Central memory CD8-positive, alpha-beta T cell (primary cell): ENCODE measurements around the gene ARMC10.
A peak's percentile ranks its signal among the peaks of the same experiment; 100 is the strongest.

ENCODE experiments used
- ATAC-seq: fragments of 150-1000 bp; cut with Tn5 transposase; replicated peaks from 2 replicates; pipeline ENCODE4 v1.10.0; 2022; ENCODE audit warnings: mild to moderate bottlenecking, moderate FRiP score, moderate number of reproducible peaks; ENCODE audit not compliant: poor library complexity, severe bottlenecking; ENCODE audit errors: extremely low read depth
- DNase-seq, 2 donors: peaks; one replicate each; pipeline ENCODE4 v3.0.0; 2021; ENCODE audit warnings: low spot score in 2 of 2
- H3K27ac Mint-ChIP-seq: one replicate; pipeline ENCODE4 v1.8.0; 2022; ENCODE audit warnings: low read depth, mild to moderate bottlenecking, moderate library complexity, mixed read lengths
- H3K27me3 Mint-ChIP-seq: one replicate; pipeline ENCODE4 v1.8.0; 2022; ENCODE audit warnings: mixed read lengths
- H3K36me3 Mint-ChIP-seq: one replicate; pipeline ENCODE4 v1.8.0; 2022; ENCODE audit warnings: mild to moderate bottlenecking, moderate library complexity, mixed read lengths; ENCODE audit not compliant: insufficient read depth
- H3K4me1 Mint-ChIP-seq: one replicate; pipeline ENCODE4 v1.8.0; 2022; ENCODE audit warnings: mixed read lengths
- H3K4me3 Mint-ChIP-seq: one replicate; pipeline ENCODE4 v1.8.0; 2022; ENCODE audit warnings: mild to moderate bottlenecking, moderate library complexity, mixed read lengths
- H3K9me3 Mint-ChIP-seq: one replicate; pipeline ENCODE4 v1.8.0; 2022; ENCODE audit warnings: mixed read lengths

The ARMC10 gene

GRCh38 chr7:103116991-103117390, 42.1 kb downstream of the ARMC10 start:
- Mint-ChIP-seq H3K36me3 (peaks cover 25% of the 10 kb centered on the region), H3K4me3 (no peak overlapping the region), H3K4me1 (peaks cover under 1% of the 10 kb centered on the region), H3K27me3 (no peaks in the 10 kb centered on the region), H3K9me3 (no peaks in the 10 kb centered on the region), H3K27ac (no peak overlapping the region)
- DNase-seq (no peak), ATAC-seq (no peak)

- DNase-seq (no peak), ATAC-seq (no peak)
- Mint-ChIP-seq H3K9me3 (no peaks in the 10 kb centered on the region), H3K4me3 (no peak overlapping the region), H3K27me3 (no peaks in the 10 kb centered on the region), H3K36me3 (peaks cover 29% of the 10 kb centered on the region), H3K27ac (no peak overlapping the region), H3K4me1 (peaks cover 6% of the 10 kb centered on the region)
Observed at GRCh38 chr7:103117465-103117864, 42.5 kb downstream of the ARMC10 start.

- Mint-ChIP-seq H3K27me3 (no peaks in the 10 kb centered on the region), H3K4me1 (peaks cover 6% of the 10 kb centered on the region), H3K36me3 (peaks cover 20% of the 10 kb centered on the region), H3K4me3 (no peak overlapping the region), H3K9me3 (no peaks in the 10 kb centered on the region), H3K27ac (no peak overlapping the region)
- no peak for ATAC-seq
- DNase-seq: no peak
Observed at GRCh38 chr7:103119791-103120291, 44.9 kb downstream of the ARMC10 start.

GRCh38 chr7:103120362-103120761, 45.4 kb downstream of the ARMC10 start:
- ATAC-seq (no peak), DNase-seq (no peak)
- peaks cover 20% of the 10 kb centered on the region for H3K36me3 Mint-ChIP-seq
- H3K27me3 Mint-ChIP-seq: no peaks in the 10 kb centered on the region
- H3K9me3 Mint-ChIP-seq: no peaks in the 10 kb centered on the region
- H3K4me3 Mint-ChIP-seq: no peak overlapping the region
- H3K4me1 Mint-ChIP-seq: peaks cover 6% of the 10 kb centered on the region
- H3K27ac Mint-ChIP-seq: no peak overlapping the region

GRCh38 chr7:103121641-103122040, 46.7 kb downstream of the ARMC10 start:
- DNase-seq (no peak), ATAC-seq (no peak)
- H3K27ac Mint-ChIP-seq: no peak overlapping the region
- H3K27me3 Mint-ChIP-seq: no peaks in the 10 kb centered on the region
- H3K4me1 Mint-ChIP-seq: peaks cover 6% of the 10 kb centered on the region
- no peak overlapping the region for H3K4me3 Mint-ChIP-seq
- no peaks in the 10 kb centered on the region for H3K9me3 Mint-ChIP-seq
- peaks cover 20% of the 10 kb centered on the region for H3K36me3 Mint-ChIP-seq

- DNase-seq (no peak), ATAC-seq (no peak)
- Mint-ChIP-seq H3K9me3 (no peaks in the 10 kb centered on the region), H3K4me1 (peaks cover 6% of the 10 kb centered on the region), H3K36me3 (peaks cover 23% of the 10 kb centered on the region), H3K27ac (no peak overlapping the region), H3K4me3 (no peak overlapping the region), H3K27me3 (no peaks in the 10 kb centered on the region)
Observed at GRCh38 chr7:103123529-103123928, 48.6 kb downstream of the ARMC10 start.

GRCh38 chr7:103124429-103124979, 49.6 kb downstream of the ARMC10 start:
- Mint-ChIP-seq H3K36me3 (peaks cover 21% of the 10 kb centered on the region), H3K4me3 (no peak overlapping the region)

GRCh38 chr7:103127006-103127405, 52.1 kb downstream of the ARMC10 start:
- no peaks in the 10 kb centered on the region for H3K9me3 Mint-ChIP-seq
- ATAC-seq: no peak
- H3K4me1 Mint-ChIP-seq: peaks cover 11% of the 10 kb centered on the region
- peaks cover 7% of the 10 kb centered on the region for H3K36me3 Mint-ChIP-seq
- no peak overlapping the region for H3K4me3 Mint-ChIP-seq
- DNase-seq: no peak
- no peaks in the 10 kb centered on the region for H3K27me3 Mint-ChIP-seq
- H3K27ac Mint-ChIP-seq: no peak overlapping the region

More at GRCh38 chr7:103124429-103124979, 49.6 kb downstream of the ARMC10 start:
- Mint-ChIP-seq H3K27me3 (no peaks in the 10 kb centered on the region), H3K4me1 (peaks cover 6% of the 10 kb centered on the region), H3K9me3 (no peaks in the 10 kb centered on the region), H3K27ac (no peak overlapping the region)
- no peak for DNase-seq
- ATAC-seq: no peak

- no peak overlapping the region for H3K4me3 Mint-ChIP-seq
- H3K9me3 Mint-ChIP-seq: no peaks in the 10 kb centered on the region
- H3K27ac Mint-ChIP-seq: peak overlapping the region; percentile 37
- H3K4me1 Mint-ChIP-seq: peaks cover 6% of the 10 kb centered on the region
- no peaks in the 10 kb centered on the region for H3K27me3 Mint-ChIP-seq
- H3K36me3 Mint-ChIP-seq: peaks cover 4% of the 10 kb centered on the region
- ATAC-seq (no peak), DNase-seq (no peak)
Observed at GRCh38 chr7:103129702-103130549, 55.0 kb downstream of the ARMC10 start.

- no peaks in the 10 kb centered on the region for H3K9me3 Mint-ChIP-seq
- H3K4me3 Mint-ChIP-seq: no peak overlapping the region
- ATAC-seq: no peak
Observed at GRCh38 chr7:103130901-103131624, 56.1 kb downstream of the ARMC10 start.

GRCh38 chr7:103132995-103133688, 58.2 kb downstream of the ARMC10 start:
- H3K4me1 Mint-ChIP-seq: peaks cover 6% of the 10 kb centered on the region
- no peak overlapping the region for H3K27ac Mint-ChIP-seq
- no peak for ATAC-seq
- H3K36me3 Mint-ChIP-seq: no peaks in the 10 kb centered on the region
- no peak overlapping the region for H3K4me3 Mint-ChIP-seq
- DNase-seq: no peak
- H3K27me3 Mint-ChIP-seq: no peaks in the 10 kb centered on the region
- H3K9me3 Mint-ChIP-seq: no peaks in the 10 kb centered on the region

More at GRCh38 chr7:103130901-103131624, 56.1 kb downstream of the ARMC10 start:
- Mint-ChIP-seq H3K27me3 (no peaks in the 10 kb centered on the region), H3K36me3 (peaks cover 4% of the 10 kb centered on the region), H3K27ac (peak overlapping the region; percentile 37), H3K4me1 (peaks cover 6% of the 10 kb centered on the region)
- no peak for DNase-seq

- Mint-ChIP-seq H3K4me1 (peaks cover 6% of the 10 kb centered on the region), H3K4me3 (no peak overlapping the region), H3K27me3 (no peaks in the 10 kb centered on the region), H3K36me3 (no peaks in the 10 kb centered on the region), H3K9me3 (no peaks in the 10 kb centered on the region), H3K27ac (no peak overlapping the region)
- ATAC-seq (no peak), DNase-seq (no peak)
Observed at GRCh38 chr7:103134836-103135554, 60.1 kb downstream of the ARMC10 start.
